Measurements from ENCODE around the gene ELAVL3.

ELAVL3 gene

DNA sequence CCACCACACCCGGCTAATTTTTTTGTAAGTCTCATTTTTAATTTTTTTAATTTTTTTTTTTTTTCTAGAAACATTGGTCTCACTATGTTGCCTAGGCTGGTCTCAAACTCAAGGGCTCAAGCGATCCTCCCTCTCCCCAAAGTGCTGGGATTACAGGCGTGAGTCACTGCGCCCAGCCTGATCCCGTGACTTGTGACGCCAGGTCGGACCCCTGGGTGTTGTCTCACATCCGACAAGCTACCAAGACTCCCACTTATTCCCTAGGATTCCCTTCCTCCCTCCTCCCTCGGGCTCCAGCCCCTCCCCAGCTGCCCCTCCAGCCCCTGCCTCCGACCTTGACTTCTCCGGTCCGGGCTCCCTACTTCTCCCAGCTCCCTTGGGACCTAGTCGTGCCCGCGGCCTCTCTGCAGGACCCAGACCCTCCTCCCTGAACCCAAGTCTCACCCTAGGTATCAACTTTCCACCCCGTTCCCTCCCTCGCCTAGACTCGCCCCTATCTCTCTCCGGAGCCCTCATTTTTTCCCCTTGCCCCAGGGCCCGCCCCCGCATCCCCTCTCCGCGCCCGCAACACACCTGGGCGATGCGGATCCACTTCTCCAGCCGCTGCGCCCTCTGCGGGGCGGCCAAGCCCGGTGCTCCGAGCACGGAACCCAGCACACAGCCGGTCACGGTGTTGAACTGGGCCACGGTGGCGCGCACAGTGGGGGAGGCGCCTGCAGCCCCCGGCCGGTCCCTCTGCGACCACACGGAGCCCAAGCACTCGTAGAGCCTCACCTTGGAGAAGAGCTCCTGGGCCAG lies 74.8 kb downstream of the ELAVL3 start:
- DNase-seq: no peak

DNA sequence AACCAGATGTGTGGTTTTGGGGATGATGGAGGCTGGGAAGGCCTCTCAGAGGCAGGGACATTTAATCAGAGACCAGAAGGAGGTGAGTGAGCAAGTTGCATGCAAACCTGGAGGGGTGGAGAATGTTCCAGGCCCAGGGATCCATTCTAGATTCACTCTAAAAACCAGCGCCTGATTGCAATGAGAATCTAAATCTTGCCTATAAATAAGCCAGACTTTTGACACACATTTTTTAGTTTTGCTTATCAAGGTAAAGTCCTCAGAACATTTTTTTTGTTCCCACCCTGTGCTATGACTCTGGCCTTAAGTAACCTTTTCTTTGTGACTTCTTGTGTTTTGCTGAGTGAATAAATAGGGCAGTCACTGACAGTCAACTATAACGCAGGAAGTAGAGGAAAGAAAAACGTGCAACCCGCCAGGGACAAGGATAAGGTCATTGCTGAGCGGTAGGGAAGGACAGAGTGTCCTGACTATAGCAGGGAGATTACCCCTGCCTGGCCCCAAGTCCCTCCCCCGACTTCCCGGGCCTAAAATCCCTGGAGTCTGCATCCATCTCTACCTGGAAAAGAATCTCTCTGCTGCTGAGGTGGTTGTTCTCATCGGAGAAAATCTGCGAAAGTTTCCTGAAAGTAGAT lies 76.1 kb downstream of the ELAVL3 start:
- no peak for DNase-seq

DNA sequence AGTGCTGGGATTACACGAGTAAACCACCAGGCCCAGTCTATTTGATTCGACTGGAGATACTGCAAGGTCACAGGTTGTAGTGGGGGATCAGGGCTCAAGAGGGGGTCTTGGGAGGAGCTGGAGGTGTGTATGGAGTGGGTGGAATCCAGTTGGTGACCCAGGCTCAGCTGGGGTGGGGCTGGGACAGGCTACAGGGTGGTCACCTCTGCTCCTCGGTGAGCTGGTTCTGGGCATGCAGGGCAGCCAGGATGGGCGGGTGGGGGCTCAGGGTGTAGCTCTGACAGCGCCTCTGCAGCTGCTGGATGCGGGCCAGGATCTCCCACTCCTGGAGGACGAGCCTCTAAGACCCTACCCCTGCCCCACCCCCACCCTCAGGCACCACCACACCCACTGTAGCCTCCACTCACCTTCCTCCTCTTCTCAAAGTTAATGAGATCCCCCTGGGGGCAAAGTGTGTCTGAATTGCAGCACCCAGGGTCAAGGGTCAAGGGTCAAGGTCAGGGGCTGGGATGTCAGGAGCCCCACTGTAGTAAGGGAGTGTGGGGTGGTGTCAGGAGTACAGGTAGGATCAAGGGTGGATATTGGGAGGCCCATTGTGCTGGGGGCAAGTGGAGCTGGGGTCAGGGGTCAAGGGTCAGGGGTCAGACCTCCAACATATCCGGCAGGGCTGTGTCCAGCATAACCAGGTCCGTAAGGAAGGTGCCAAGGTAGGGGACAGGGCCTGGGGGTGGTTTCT lies 78.9 kb downstream of the ELAVL3 start:
- no peak for DNase-seq
